Measurements from ENCODE around the gene KRT83.

Gene KRT83

GRCh38 chr12:52320784-52321400 lies at the start of gene KRT83:
TSS of gene KRT83 (minus strand) at chr12:52321398. CDS start at chr12:52321335, 63 bp downstream.
- TF ChIP-seq CTCF (IDR thresholded peaks at IDR 0.05) = no peak

GRCh38 chr12:52369809-52370208 lies 48.6 kb upstream of the KRT83 start:
- no peak for TF ChIP-seq CTCF (IDR thresholded peaks at IDR 0.05)

GRCh38 chr12:52369211-52369610 lies 48.0 kb upstream of the KRT83 start:
- TF ChIP-seq CTCF (IDR thresholded peaks at IDR 0.05) = no peak

- no peak for TF ChIP-seq CTCF (IDR thresholded peaks at IDR 0.05)
Measured at GRCh38 chr12:52368508-52368907, 47.3 kb upstream of the KRT83 start.

- no peak for TF ChIP-seq CTCF (IDR thresholded peaks at IDR 0.05)
Measured at GRCh38 chr12:52367876-52368275, 46.7 kb upstream of the KRT83 start.

- no peak for TF ChIP-seq CTCF (IDR thresholded peaks at IDR 0.05)
Measured at GRCh38 chr12:52366738-52367485, 45.7 kb upstream of the KRT83 start, which contains the start of gene KRT85. TSS of gene KRT85 (minus strand) at chr12:52367481. CDS start at chr12:52367405, 76 bp downstream.

GRCh38 chr12:52364901-52365489 lies 43.8 kb upstream of the KRT83 start:
- TF ChIP-seq CTCF (IDR thresholded peaks at IDR 0.05) = no peak
